Measurements from ENCODE around the gene ODAD3.

ODAD3 gene

DNA sequence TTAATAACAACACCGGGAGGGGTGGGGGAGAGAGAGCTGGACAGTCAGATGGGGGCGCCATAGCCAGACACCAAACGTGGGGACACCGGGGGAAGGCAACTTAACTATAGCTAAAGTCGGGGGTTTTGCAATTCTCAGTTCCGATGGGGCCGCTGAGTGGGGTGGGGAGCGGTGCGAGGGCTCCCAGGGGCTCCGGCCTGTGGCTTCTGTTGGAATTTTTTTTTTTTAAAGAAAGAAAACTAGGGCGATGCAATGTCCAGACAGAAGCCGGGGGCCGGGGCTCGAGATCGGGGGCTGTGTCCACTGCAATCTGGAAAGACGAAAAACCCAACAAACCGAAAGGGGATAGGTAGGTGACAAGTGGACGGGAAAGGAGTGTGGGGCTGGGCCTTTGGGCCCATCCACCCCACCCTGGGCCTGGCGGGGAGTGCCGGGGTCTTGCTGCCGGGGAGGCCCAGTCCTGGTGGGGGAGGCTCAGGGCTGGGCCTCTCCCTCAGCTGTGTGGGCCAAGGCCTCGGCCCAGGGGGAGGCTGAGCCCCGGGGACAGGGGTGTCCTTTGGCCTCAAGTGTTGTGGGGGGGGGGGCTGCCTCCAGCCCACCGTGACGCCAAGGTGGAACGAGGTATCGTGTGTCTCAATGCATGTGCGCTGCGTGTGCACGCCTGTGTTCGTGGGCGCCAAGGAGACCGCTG lies 17.8 kb upstream of the ODAD3 start:
- CTCF ChIA-PET: interaction anchor here (0.9 to 2.2 kb wide), 6 partner anchors 9 to 159 kb away, joined by 4 to 13 read pairs (median 7); partner anchors contain the start of genes ODAD3 and PRKCSH
- TF ChIP-seq, protein P1, sequence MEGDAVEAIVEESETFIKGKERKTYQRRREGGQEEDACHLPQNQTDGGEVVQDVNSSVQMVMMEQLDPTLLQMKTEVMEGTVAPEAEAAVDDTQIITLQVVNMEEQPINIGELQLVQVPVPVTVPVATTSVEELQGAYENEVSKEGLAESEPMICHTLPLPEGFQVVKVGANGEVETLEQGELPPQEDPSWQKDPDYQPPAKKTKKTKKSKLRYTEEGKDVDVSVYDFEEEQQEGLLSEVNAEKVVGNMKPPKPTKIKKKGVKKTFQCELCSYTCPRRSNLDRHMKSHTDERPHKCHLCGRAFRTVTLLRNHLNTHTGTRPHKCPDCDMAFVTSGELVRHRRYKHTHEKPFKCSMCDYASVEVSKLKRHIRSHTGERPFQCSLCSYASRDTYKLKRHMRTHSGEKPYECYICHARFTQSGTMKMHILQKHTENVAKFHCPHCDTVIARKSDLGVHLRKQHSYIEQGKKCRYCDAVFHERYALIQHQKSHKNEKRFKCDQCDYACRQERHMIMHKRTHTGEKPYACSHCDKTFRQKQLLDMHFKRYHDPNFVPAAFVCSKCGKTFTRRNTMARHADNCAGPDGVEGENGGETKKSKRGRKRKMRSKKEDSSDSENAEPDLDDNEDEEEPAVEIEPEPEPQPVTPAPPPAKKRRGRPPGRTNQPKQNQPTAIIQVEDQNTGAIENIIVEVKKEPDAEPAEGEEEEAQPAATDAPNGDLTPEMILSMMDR (IDR thresholded peaks at IDR 0.05; ENCODE audit: control extremely low read depth, extremely low read depth, low read depth, missing control alignments): peak; percentile 19
- DNase-seq (ENCODE audit: extremely low spot score): no peak
- POLR2A ChIA-PET: interaction anchor here (0.8 kb wide), 1 partner anchor 30 kb away, joined by 3 read pairs; no protein-coding TSS in a partner anchor

DNA sequence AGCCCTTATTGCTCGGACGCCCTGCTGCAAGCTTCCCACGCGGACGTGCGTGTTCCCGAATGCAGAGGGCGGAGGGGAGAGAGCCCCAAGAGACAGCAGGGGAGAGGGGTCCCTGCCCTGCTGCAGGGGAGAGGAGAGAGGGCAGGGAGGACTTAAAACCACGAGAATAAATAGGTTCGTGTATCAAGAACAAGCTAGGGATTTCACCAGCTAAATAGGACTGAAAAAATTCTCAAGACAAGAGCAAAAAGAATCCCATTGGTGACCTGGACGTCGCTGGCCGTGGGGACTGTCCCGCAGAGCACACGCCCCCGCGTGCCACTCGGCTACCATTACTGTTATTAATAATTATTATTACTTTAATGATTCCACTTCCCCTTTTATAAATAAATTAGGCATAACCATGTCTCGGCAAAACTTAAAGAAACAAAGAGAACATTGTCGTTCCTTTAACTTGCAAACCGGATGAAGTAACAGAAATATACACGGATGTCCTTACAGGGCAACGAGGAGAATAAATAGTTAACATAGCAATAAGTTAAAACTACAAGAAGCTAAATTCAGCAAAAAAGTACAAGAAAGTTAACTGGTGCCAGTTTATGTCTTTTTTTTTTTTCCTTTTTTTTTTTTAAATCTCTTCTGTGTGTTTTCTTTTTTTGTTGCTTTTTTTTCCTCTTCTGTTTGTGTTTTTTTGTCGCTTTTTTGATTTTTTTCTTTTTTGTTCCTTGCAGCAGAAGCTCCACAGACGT lies 17.1 kb upstream of the ODAD3 start:
- ChIA-PET CTCF (interaction anchor here (0.8 to 2.2 kb wide), 9 partner anchors 9 to 177 kb away, joined by 3 to 13 read pairs (median 5); partner anchors contain the start of genes ODAD3 and PRKCSH), POLR2A (interaction anchor here (0.6 to 0.8 kb wide), 2 partner anchors 30 to 69 kb away, joined by 3 to 5 read pairs; no protein-coding TSS in a partner anchor)
- TF ChIP-seq, protein P1 (IDR thresholded peaks at IDR 0.05; ENCODE audit: control extremely low read depth, extremely low read depth, low read depth, missing control alignments): no peak
- DNase-seq (ENCODE audit: extremely low spot score): peak; percentile 78

DNA sequence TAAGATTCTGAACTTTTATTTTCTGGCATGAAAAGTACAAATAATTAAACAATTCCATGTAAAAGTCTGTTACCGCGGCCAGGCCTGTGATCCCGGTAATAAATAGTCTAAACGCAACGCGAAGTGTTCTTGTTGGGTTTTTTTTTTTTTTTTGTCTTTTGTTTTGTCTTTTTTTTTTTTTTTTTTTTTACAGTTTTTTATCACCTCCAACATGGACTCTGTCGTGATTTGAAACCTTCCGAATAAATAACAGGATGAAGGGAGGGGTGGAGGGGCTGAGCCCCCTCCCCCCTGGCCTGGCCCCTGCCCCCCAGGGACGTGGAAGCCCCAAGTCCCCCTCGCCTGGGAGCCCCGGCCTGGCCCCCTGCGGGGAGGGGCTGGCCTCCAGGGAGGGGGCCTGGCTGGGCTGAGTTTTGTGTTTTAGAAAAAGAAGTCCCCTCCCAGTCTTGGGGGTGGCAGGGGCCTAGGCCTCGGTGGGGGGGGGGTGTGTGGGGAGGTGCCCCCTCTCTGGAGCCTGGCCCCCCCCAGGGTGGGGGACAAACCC lies 16.5 kb upstream of the ODAD3 start:
- DNase-seq (ENCODE audit: extremely low spot score): no peak
- POLR2A ChIA-PET: interaction anchor here (0.6 kb wide), 1 partner anchor 68 kb away, joined by 5 read pairs; no protein-coding TSS in a partner anchor
- TF ChIP-seq, protein P1 (IDR thresholded peaks at IDR 0.05; ENCODE audit: control extremely low read depth, extremely low read depth, low read depth, missing control alignments): no peak
- CTCF ChIA-PET: interaction anchor here (0.8 to 2.2 kb wide), 9 partner anchors 8 to 176 kb away, joined by 3 to 13 read pairs (median 5); partner anchors contain the start of genes ODAD3 and PRKCSH

DNA sequence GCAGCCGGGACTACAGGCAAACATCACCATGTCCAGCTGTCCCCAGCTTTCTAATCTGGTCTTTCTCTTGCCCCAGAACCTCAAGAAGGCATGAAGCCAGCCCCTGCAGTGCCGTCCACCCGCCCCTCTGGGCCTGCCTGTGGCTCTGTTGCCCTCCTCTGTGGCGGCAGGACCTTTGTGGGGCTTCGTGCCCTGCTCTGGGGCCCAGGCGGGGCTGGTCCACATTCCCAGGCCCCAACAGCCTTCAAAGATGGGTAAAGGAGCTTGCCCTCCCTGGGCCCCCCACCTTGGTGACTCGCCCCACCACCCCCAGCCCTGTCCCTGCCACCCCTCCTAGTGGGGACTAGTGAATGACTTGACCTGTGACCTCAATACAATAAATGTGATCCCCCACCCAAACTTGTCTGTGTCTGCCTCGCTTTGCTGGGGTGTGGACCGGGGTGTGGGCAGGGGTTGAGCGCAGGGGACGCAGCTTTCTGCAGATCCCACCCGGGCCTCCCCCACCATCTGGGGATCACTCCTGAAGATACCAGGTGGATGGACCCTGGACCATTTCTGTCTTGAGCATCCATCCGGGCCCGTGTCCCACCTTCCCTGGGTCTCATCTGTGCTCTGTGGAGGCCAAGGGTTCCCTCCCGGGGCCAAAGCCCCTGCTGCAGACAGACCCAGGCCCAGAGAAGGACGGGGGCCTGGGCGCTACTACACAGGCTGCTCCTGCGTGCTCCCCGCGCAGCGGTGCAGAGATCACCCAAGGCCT lies 15.8 kb upstream of the ODAD3 start:
- POLR2A ChIA-PET: no interaction called here
- DNase-seq (ENCODE audit: extremely low spot score): peak; percentile 22
- CTCF ChIA-PET: interaction anchor here (0.7 to 1.4 kb wide), 4 partner anchors 16 to 175 kb away, joined by 3 to 6 read pairs (median 3); partner anchors contain the start of gene ODAD3
- TF ChIP-seq, protein P1 (IDR thresholded peaks at IDR 0.05; ENCODE audit: control extremely low read depth, extremely low read depth, low read depth, missing control alignments): no peak

DNA sequence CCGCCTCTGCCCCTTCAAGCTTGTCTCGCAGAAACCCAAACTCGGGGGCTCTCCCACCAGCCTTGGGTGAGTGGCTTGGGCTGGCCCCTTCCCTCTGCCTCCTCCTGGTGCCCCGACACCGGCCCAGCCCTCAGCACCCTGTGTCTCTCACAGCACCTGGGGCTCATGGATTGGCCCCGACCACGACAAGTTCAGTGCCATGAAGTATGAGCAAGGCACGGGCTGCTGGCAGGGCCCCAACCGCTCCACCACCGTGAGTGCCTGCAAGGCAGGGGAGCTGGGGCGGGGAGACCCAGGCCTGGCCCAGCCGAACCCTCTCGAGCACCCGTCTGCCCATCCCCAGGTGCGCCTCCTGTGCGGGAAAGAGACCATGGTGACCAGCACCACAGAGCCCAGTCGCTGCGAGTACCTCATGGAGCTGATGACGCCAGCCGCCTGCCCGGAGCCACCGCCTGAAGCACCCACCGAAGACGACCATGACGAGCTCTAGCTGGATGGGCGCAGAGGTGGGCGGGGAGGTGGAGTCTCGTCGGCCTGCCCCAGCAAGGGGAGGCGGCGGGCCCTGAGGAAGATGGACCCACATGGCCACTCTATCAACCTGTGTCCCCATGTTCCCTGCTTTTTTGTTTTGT lies 14.1 kb upstream of the ODAD3 start:
- POLR2A ChIA-PET: no interaction called here
- CTCF ChIA-PET: interaction anchor here (0.6 to 2.3 kb wide), 5 partner anchors 13 to 155 kb away, joined by 3 to 16 read pairs (median 4); partner anchors contain the start of genes ODAD3 and PRKCSH
- TF ChIP-seq, protein P1 (IDR thresholded peaks at IDR 0.05; ENCODE audit: control extremely low read depth, extremely low read depth, low read depth, missing control alignments): no peak
- DNase-seq (ENCODE audit: extremely low spot score): no peak
